HepG2 (cell line): ENCODE data around the gene REEP2. TPM values are rescaled to one million over a fixed set of nuclear protein-coding genes. Genes with fewer than 3 reads are reported as not detected.

Source experiments
- ATAC-seq: fragments of 200-7000 bp; cut with Tn5 transposase; 3 replicates; pipeline ENCODE4 v1.9.1; 2020; ENCODE audit warnings: mild to moderate bottlenecking, moderate library complexity
- BruUV-seq: library from RNA; stranded (reverse); fragments of 400-500 nt; replicated peaks from 2 replicates; lab custom pipeline; 2021; lab: Mats Ljungman, UMichigan
- CTCF ChIA-PET: fragments of 300-600 bp; formaldehyde crosslinking; extraction: SDS; loops from one replicate; lab custom pipeline; 2021; ENCODE audit warnings: low total read pairs, inconsistent platforms, low intra/inter-chr PET ratio; lab: Yijun Ruan, JAX
- POLR2A ChIA-PET: fragments of 350-600 bp; sonication (Branson Sonifier 250); formaldehyde crosslinking; loops from one replicate; lab custom pipeline; 2020; ENCODE audit warnings: antibody characterized with exemption, inconsistent platforms; lab: Yijun Ruan, JAX
- DNase-seq: peaks from one replicate; pipeline ENCODE4 v3.0.0-alpha.2; 2015; ENCODE audit warnings: low spot score
- FAIRE-seq: peaks from 3 replicates; lab custom pipeline; 2011; peaks lifted over from hg19 to GRCh38; lab: Jason Lieb, UNC
- H2AFZ ChIP-seq: one replicate; pipeline ENCODE4 v1.6.1; 2011; ENCODE audit warnings: low read length, inconsistent platforms
- H3K27ac ChIP-seq: fragments of 300-600 bp; 3 replicates; pipeline ENCODE4 v1.8.0; 2011; ENCODE audit warnings: mixed run types, mild to moderate bottlenecking, mixed read lengths, low read length, inconsistent platforms; ENCODE audit not compliant: insufficient read depth; ENCODE audit errors: extremely low read length
- H3K27me3 ChIP-seq, 2 experiments: fragments of 200-600 bp in 1 of 2; 2 replicates in 1 of 2; 3 replicates in 1 of 2; pipeline versions ENCODE4 v1.6.0 to v1.8.0; 2011; ENCODE audit warnings: low read length in 2 of 2, mild to moderate bottlenecking in 2 of 2, moderate library complexity in 2 of 2, inconsistent platforms in 1 of 2; ENCODE audit not compliant: insufficient read depth in 2 of 2, control insufficient read depth in 1 of 2
- H3K36me3 ChIP-seq, 2 experiments: fragments of 200-600 bp in 1 of 2; replicated peaks in 1 of 2; 2 replicates in 1 of 2; 3 replicates in 1 of 2; pipeline versions ENCODE4 v1.5.1 to v1.8.0; 2011; ENCODE audit warnings: low read length in 2 of 2, inconsistent platforms in 1 of 2; ENCODE audit not compliant: insufficient read depth in 2 of 2, control insufficient read depth in 1 of 2
- H3K4me1 ChIP-seq: 2 replicates; pipeline ENCODE4 v1.5.1; 2012; ENCODE audit warnings: low read length, inconsistent platforms; ENCODE audit not compliant: insufficient read depth
- H3K4me2 ChIP-seq: 2 replicates; pipeline ENCODE4 v1.6.0; 2011; ENCODE audit warnings: low read depth, low read length, inconsistent platforms
- H3K4me3 ChIP-seq, 3 experiments: fragments of 200-600 bp in 1 of 3; sonication (generic), shearing (Covaris generic) in 1 of 3; replicated peaks in 1 of 3; 2 replicates each; pipeline ENCODE4 v1.5.1; 2011 to 2016; ENCODE audit warnings: low read length in 3 of 3, inconsistent platforms in 2 of 3, low read depth in 2 of 3, mild to moderate bottlenecking in 2 of 3, control low read depth in 1 of 3, mixed read lengths in 1 of 3; ENCODE audit not compliant: insufficient read depth in 1 of 3
- H3K79me2 ChIP-seq: one replicate; pipeline ENCODE4 v1.6.1; 2011; ENCODE audit warnings: low read length, inconsistent platforms; ENCODE audit not compliant: insufficient read depth
- H3K9ac ChIP-seq: 2 replicates; pipeline ENCODE4 v1.6.0; 2011; ENCODE audit warnings: mild to moderate bottlenecking, low read depth, low read length, inconsistent platforms; ENCODE audit not compliant: insufficient read depth
- H3K9me3 ChIP-seq: 2 replicates; pipeline ENCODE4 v1.5.1; 2012; ENCODE audit warnings: mild to moderate bottlenecking, low read length
- H4K20me1 ChIP-seq: 2 replicates; pipeline ENCODE4 v1.6.0; 2011; ENCODE audit warnings: inconsistent platforms, mild to moderate bottlenecking, low read length, moderate library complexity; ENCODE audit not compliant: insufficient read depth
- ARHGAP35 ChIP-seq: sonication (generic); formaldehyde crosslinking; IDR thresholded peaks from 2 replicates; pipeline ENCODE4 v1.9.0; 2022; ENCODE audit warnings: mild to moderate bottlenecking, inconsistent platforms, moderate library complexity, missing genetic modification reagents, borderline replicate concordance
- CEBPZ ChIP-seq: IDR thresholded peaks from 2 replicates; pipeline ENCODE4 v1.6.1; 2012; ENCODE audit warnings: low read length, improper control_type of control experiment
- FOXK1 ChIP-seq: sonication (generic); formaldehyde crosslinking; IDR thresholded peaks from 2 replicates; pipeline ENCODE4 v1.4.0; 2020; ENCODE audit warnings: low read depth, missing genetic modification reagents, borderline replicate concordance
- GATAD2A ChIP-seq: IDR thresholded peaks from 2 replicates; pipeline ENCODE4 v1.6.1; 2016
- GPN1 ChIP-seq: sonication (generic); formaldehyde crosslinking; IDR thresholded peaks from 2 replicates; pipeline ENCODE4 v1.5.1; 2020; ENCODE audit warnings: missing genetic modification reagents, borderline replicate concordance
- HHEX ChIP-seq: IDR thresholded peaks from 2 replicates; pipeline ENCODE4 v1.6.1; 2016; ENCODE audit warnings: control low read depth
- MAZ ChIP-seq, 2 experiments: sonication (generic) in 1 of 2; formaldehyde crosslinking in 1 of 2; IDR thresholded peaks; 2 replicates each; pipeline versions ENCODE4 v1.5.0 to v1.6.1; 2012 to 2020; ENCODE audit warnings: low read depth in 2 of 2, mild to moderate bottlenecking in 2 of 2, borderline replicate concordance in 1 of 2, improper control_type of control experiment in 1 of 2, low read length in 1 of 2, missing genetic modification reagents in 1 of 2, moderate library complexity in 1 of 2
- MTA3 ChIP-seq: sonication (generic); formaldehyde crosslinking; IDR thresholded peaks from 2 replicates; pipeline ENCODE4 v1.4.0; 2020; ENCODE audit warnings: missing genetic modification reagents
- MYPOP ChIP-seq: sonication (generic); formaldehyde crosslinking; IDR thresholded peaks from 2 replicates; pipeline ENCODE4 v1.8.1; 2023; ENCODE audit warnings: mild to moderate bottlenecking, moderate library complexity, missing genetic modification reagents
- NR3C1 ChIP-seq: sonication (generic); formaldehyde crosslinking; IDR thresholded peaks from 2 replicates; pipeline ENCODE4 v1.4.0; 2020; ENCODE audit warnings: missing genetic modification reagents
- POLR2AphosphoS2 ChIP-seq: IDR thresholded peaks from 2 replicates; pipeline ENCODE4 v1.6.1; 2011; ENCODE audit warnings: low read depth, low read length, improper control_type of control experiment
- RBFOX2 ChIP-seq: fragments of 200-400 bp; formaldehyde crosslinking; IDR thresholded peaks from 2 replicates; pipeline ENCODE4 v1.6.1; 2017; ENCODE audit warnings: low read depth, mild to moderate bottlenecking, low read length
- SMAD9 ChIP-seq: sonication (generic); formaldehyde crosslinking; IDR thresholded peaks from 2 replicates; pipeline ENCODE4 v1.5.1; 2020; ENCODE audit warnings: mild to moderate bottlenecking, missing genetic modification reagents
- ZNF143 ChIP-seq: sonication (generic); formaldehyde crosslinking; IDR thresholded peaks from 2 replicates; pipeline ENCODE4 v1.4.0; 2020; ENCODE audit warnings: missing genetic modification reagents
- ZNF333 ChIP-seq: sonication (generic); formaldehyde crosslinking; IDR thresholded peaks from 2 replicates; pipeline ENCODE4 v1.4.0; 2020; ENCODE audit warnings: mild to moderate bottlenecking, missing genetic modification reagents, borderline replicate concordance
- ZNF562 ChIP-seq: sonication (generic); formaldehyde crosslinking; IDR thresholded peaks from 2 replicates; pipeline ENCODE4 v1.8.0; 2022; ENCODE audit warnings: missing genetic modification reagents, borderline replicate concordance
- ZNF570 ChIP-seq: sonication (generic); formaldehyde crosslinking; IDR thresholded peaks from 2 replicates; pipeline ENCODE4 v1.4.0; 2020; ENCODE audit warnings: mild to moderate bottlenecking, missing genetic modification reagents, borderline replicate concordance
- ZNF589 ChIP-seq: sonication (generic); formaldehyde crosslinking; conservative IDR thresholded peaks from 2 replicates; pipeline ENCODE4 v1.8.0; 2022; ENCODE audit warnings: mild to moderate bottlenecking, moderate library complexity, missing genetic modification reagents
- ZNF709 ChIP-seq: sonication (generic); formaldehyde crosslinking; IDR thresholded peaks from 2 replicates; pipeline ENCODE4 v1.5.0; 2020; ENCODE audit warnings: mild to moderate bottlenecking, missing genetic modification reagents
- ZNF740 ChIP-seq: sonication (generic); formaldehyde crosslinking; IDR thresholded peaks from 2 replicates; pipeline ENCODE4 v1.4.0; 2020; ENCODE audit warnings: missing genetic modification reagents
- ZSCAN30 ChIP-seq: sonication (generic); formaldehyde crosslinking; IDR thresholded peaks from 2 replicates; pipeline ENCODE4 v1.5.0; 2020; ENCODE audit warnings: mild to moderate bottlenecking, missing genetic modification reagents
- WGBS: methylation state at CpG from one replicate; pipeline ENCODE4 v1.1.6; 2017; ENCODE audit warnings: low lambda C conversion rate; 5-methylcytosine and 5-hydroxymethylcytosine counted together
- in situ Hi-C: cut with HindIII; loops from 2 replicates; pipeline ENCODE4 v1.10.0; 2017; ENCODE audit warnings: low pct_unique_long_range_greater_than_20kb; ENCODE audit not compliant: extremely low pct_ligation_motif_present
- intact Hi-C: fragments of 100-400 bp; cut with micrococcal nuclease; formaldehyde crosslinking; loops from one replicate; pipeline ENCODE4 v1.10.0; 2022; ENCODE audit not compliant: unreplicated experiment
- polyA plus RNA-seq, 8 experiments: library from polyadenylated mRNA; depleted of rRNA in 3 of 8; stranded (reverse) in 7 of 8; unstranded in 1 of 8; fragments of >200 nt; fragmentation: Illumina TruSeq in 4 of 8; extraction: Trizol in 4 of 8; gene quantifications; 2 replicates each; pipeline versions ENCODE4 v1.2.1 to v1.2.3, GENCODE V29; 2011 to 2016; ENCODE audit warnings: low read depth in 4 of 8, missing spikeins in 1 of 8, mixed read lengths in 1 of 8; ENCODE audit not compliant: insufficient read depth in 1 of 8
- total RNA-seq, 5 experiments: library from RNA; depleted of rRNA; stranded (reverse); fragments of >200 nt; fragmentation: Illumina TruSeq; extraction: Trizol; gene quantifications; 2 replicates each; pipeline ENCODE4 v1.2.3, GENCODE V29; 2016; ENCODE audit warnings: low read depth in 1 of 5

Gene REEP2
- total and polyA plus RNA-seq, 2 of the 13 experiments (the other 11 are each of a cell fraction or from before 2014, with no cell fraction given), result 5.3 to 7.8 TPM

- BruUV-seq, result no TSS peak
- ChIA-PET POLR2A (interaction anchor here (1.4 to 2.2 kb wide), 3 partner anchors 24 to 82 kb away, joined by 3 to 7 read pairs (median 4); no protein-coding TSS in a partner anchor), CTCF (no interaction called here)
- no peaks in the 10 kb centered on the region for H3K9me3 ChIP-seq
- ATAC-seq (no peak), DNase-seq (no peak), FAIRE-seq (no peak)
- in situ Hi-C loops, result loop anchor here (5.0 kb wide), 1 partner anchor 33 kb away; no protein-coding TSS in a partner anchor
- H4K20me1 ChIP-seq, result peaks cover 3% of the 10 kb centered on the region; the same call in 1 of the 2 replicates
- no peak overlapping the region for H3K27ac ChIP-seq
- H3K4me2 ChIP-seq, result no peak overlapping the region
- peaks cover 51% of the 10 kb centered on the region for H3K4me1 ChIP-seq
- no peak overlapping the region for H2AFZ ChIP-seq
- peaks cover 0 to 7% of the 10 kb centered on the region in 2 experiments; a peak in 2 of 5 replicates for H3K36me3 ChIP-seq
- no peak overlapping the region for H3K4me3 ChIP-seq
- 0 out of 5 replicates have a peak, but pooled peaks cover 0 to 2% of the 10 kb centered on the region in 2 experiments for H3K27me3 ChIP-seq
- no peak overlapping the region for H3K9ac ChIP-seq
- peaks cover 3% of the 10 kb centered on the region for H3K79me2 ChIP-seq
- intact Hi-C loops, result no loop called here
- WGBS, result 77% methylated on average over 7 of the region's 8 CpGs
- TF ChIP-seq MYPOP (CRISPR knock-in tag) (no peak), GATAD2A (CRISPR knock-in tag) (no peak), ZNF562 (CRISPR knock-in tag) (no peak), ZNF333 (CRISPR knock-in tag) (no peak), RBFOX2 (peak; percentile 24; the same call in 1 of the 2 replicates), ZNF570 (no peak), CEBPZ (peak; percentile 46; the same call in 1 of the 2 replicates), MAZ (IDR thresholded peaks at IDR 0.05; ENCODE audit: borderline replicate concordance, low read depth, low read length) (peak; percentile 47; the same call in 1 of the 2 replicates), MAZ (CRISPR knock-in tag; IDR thresholded peaks at IDR 0.05; ENCODE audit: low read depth) (no peak), HHEX (CRISPR knock-in tag) (no peak), MTA3 (CRISPR knock-in tag) (no peak), SMAD9 (CRISPR knock-in tag) (no peak), ZSCAN30 (CRISPR knock-in tag) (no peak), ZNF589 (no peak), POLR2AphosphoS2 (peak; percentile 98), ZNF740 (CRISPR knock-in tag) (no peak), ZNF709 (CRISPR knock-in tag) (no peak), FOXK1 (no peak), GPN1 (CRISPR knock-in tag) (no peak), ARHGAP35 (CRISPR knock-in tag) (no peak), NR3C1 (CRISPR knock-in tag) (no peak), ZNF143 (CRISPR knock-in tag) (no peak)
Measured at GRCh38 chr5:138468966-138469539, 30.2 kb downstream of the REEP2 start.
